Kidney (tissue), 14 donors: ENCODE data around the gene PSMD14. TPM values are rescaled to one million over a fixed set of nuclear protein-coding genes. Genes with fewer than 3 reads are reported as not detected.
A peak's percentile ranks its signal among the peaks of the same experiment; 100 is the strongest.

Experiments
- DNase-seq, 5 donors: peaks; one replicate each; pipeline ENCODE4 v3.0.0-alpha.2; 2013 to 2020
- FAIRE-seq: peaks from 2 replicates; lab custom pipeline; 2012; peaks lifted over from hg19 to GRCh38; lab: Jason Lieb, UNC
- H3K27ac ChIP-seq, 2 donors: one replicate each; pipeline ENCODE4 v1.7.0; 2013; ENCODE audit warnings: low read depth in 2 of 2, low read length in 2 of 2, inconsistent platforms in 1 of 2
- H3K27me3 ChIP-seq: one replicate; pipeline ENCODE4 v1.7.1; 2013; ENCODE audit warnings: low read length, inconsistent platforms; ENCODE audit not compliant: control insufficient read depth, insufficient read depth
- H3K36me3 ChIP-seq, 3 donors: one replicate each; pipeline versions ENCODE4 v1.7.0 to v1.7.1; 2013; ENCODE audit warnings: low read length in 3 of 3, control low read depth in 1 of 3, inconsistent platforms in 1 of 3; ENCODE audit not compliant: insufficient read depth in 3 of 3, control insufficient read depth in 2 of 3
- H3K4me1 ChIP-seq, 3 donors: one replicate each; pipeline versions ENCODE4 v1.7.0 to v1.7.1; 2013; ENCODE audit warnings: low read length in 3 of 3, inconsistent platforms in 1 of 3, low read depth in 1 of 3; ENCODE audit not compliant: control insufficient read depth in 2 of 3, insufficient read depth in 2 of 3
- H3K4me3 ChIP-seq, 3 donors: one replicate each; pipeline versions ENCODE4 v1.7.0 to v1.8.1; 2013; ENCODE audit warnings: low read length in 3 of 3, control low read depth in 1 of 3, inconsistent platforms in 1 of 3
- H3K9ac ChIP-seq, 3 donors: one replicate each; pipeline versions ENCODE4 v1.7.0 to v1.7.1; 2013; ENCODE audit warnings: low read length in 3 of 3, control low read depth in 1 of 3, inconsistent platforms in 1 of 3
- H3K9me3 ChIP-seq, 3 donors: one replicate each; pipeline versions ENCODE4 v1.7.0 to v1.7.1; 2013; ENCODE audit warnings: low read length in 3 of 3, control low read depth in 1 of 3, inconsistent platforms in 1 of 3; ENCODE audit not compliant: control insufficient read depth in 2 of 3, insufficient read depth in 1 of 3
- intact Hi-C: fragments of 100-400 bp; cut with DNase I; formaldehyde crosslinking; loops from one replicate; pipeline ENCODE4 v1.11.1; 2022
- polyA plus RNA-seq: library from polyadenylated mRNA; stranded (reverse); fragments of 350-450 nt; fragmentation: Illumina TruSeq; extraction: RNeasy Lipid Tissue Mini Kit (QIAGEN cat#74804); gene quantifications from one replicate; pipeline ENCODE4 v1.2.3, GENCODE V29; 2014; ENCODE audit warnings: low read depth, low replicate concordance; ENCODE audit not compliant: insufficient read depth
- total RNA-seq: library from RNA; stranded (reverse); fragmentation: NEBNext Ultra II Directional; extraction: Animal tissue kit (Norgen Biotek cat#: 25700); gene quantifications from one replicate; pipeline ENCODE4 v1.2.1, GENCODE V29; 2021
- TF ChIP-seq, protein P1 (sequence below): IDR thresholded peaks from 3 replicates; pipeline ENCODE4 v1.5.1; 2012; ENCODE audit warnings: mild to moderate bottlenecking, moderate library complexity, borderline replicate concordance; ENCODE audit not compliant: insufficient read depth; ENCODE audit errors: extremely low read depth
- donor health status: control.
- donor health status: control.
- donor health status: control.
- donor health status: control.
- donor health status: control.
- donor health status: DM: yes; HTN: yes; CAD: no.
- donor health status: Normal renal cell carcinoma (clear cell type).

PSMD14 gene
- total and polyA plus RNA-seq, 2 donors from 2014 or later: 41.0 to 55.8 TPM

DNA sequence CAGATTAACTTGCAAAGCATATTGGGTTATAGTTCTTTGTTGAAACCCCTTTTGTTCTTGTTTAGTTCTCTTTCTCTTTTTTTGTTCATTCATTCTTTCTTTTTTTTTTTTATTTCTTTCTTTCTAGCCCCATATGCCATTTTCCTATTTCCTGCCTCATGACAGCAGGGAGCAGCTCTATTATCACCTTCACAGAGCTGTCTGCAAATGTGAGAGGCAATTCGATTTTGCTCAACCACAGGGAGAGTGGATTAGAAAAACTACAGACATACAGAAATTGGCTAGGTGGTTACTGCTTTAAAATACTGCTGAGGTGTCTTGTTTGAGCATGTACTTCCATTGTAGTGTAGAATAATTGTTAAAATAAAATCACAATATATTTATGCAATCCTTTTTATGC is 63.6 kb downstream of the PSMD14 start:
- Histone ChIP-seq H3K36me3 (peaks cover 0 to 5% (median 0%) of the 10 kb centered on the region in 3 donors), H3K4me3 (no peak overlapping the region), H3K27me3 (no peaks in the 10 kb centered on the region), H3K9me3 (no peaks in the 10 kb centered on the region), H3K27ac (no peak overlapping the region), H3K4me1 (no peaks in the 10 kb centered on the region), H3K9ac (no peak overlapping the region)
- FAIRE-seq (no peak), DNase-seq (no peak)
- intact Hi-C loops: no loop called here
- TF ChIP-seq, protein P1, sequence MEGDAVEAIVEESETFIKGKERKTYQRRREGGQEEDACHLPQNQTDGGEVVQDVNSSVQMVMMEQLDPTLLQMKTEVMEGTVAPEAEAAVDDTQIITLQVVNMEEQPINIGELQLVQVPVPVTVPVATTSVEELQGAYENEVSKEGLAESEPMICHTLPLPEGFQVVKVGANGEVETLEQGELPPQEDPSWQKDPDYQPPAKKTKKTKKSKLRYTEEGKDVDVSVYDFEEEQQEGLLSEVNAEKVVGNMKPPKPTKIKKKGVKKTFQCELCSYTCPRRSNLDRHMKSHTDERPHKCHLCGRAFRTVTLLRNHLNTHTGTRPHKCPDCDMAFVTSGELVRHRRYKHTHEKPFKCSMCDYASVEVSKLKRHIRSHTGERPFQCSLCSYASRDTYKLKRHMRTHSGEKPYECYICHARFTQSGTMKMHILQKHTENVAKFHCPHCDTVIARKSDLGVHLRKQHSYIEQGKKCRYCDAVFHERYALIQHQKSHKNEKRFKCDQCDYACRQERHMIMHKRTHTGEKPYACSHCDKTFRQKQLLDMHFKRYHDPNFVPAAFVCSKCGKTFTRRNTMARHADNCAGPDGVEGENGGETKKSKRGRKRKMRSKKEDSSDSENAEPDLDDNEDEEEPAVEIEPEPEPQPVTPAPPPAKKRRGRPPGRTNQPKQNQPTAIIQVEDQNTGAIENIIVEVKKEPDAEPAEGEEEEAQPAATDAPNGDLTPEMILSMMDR: no peak

DNA sequence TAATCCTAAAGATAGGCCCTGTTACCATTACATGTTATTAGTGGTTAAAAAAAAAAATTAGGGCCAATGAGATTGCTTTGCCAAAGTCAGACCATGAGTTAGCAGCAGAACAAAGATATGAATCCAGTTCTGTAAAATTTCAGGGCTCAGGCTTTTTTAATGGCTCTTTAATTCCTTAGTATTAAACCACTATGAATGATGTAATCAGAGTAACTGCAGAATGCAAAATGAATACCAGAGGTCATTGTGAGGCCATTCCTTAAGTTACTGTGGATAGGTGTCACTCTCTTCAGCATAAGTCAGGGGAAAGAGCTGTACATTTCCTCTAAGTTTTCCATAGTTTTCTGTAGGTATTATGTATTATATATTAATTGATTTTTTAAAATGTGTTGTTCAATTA is 65.7 kb downstream of the PSMD14 start:
- FAIRE-seq: no peak
- no peak overlapping the region for H3K4me3 ChIP-seq
- H3K4me1 ChIP-seq: no peaks in the 10 kb centered on the region
- intact Hi-C loops: no loop called here
- no peaks in the 10 kb centered on the region for H3K27me3 ChIP-seq
- peak in 1 of 5 donors; percentile 2 for DNase-seq
- H3K36me3 ChIP-seq: peaks cover 0 to 5% (median 0%) of the 10 kb centered on the region in 3 donors
- H3K27ac ChIP-seq: no peak overlapping the region
- no peak overlapping the region for H3K9ac ChIP-seq
- TF ChIP-seq, protein P1: no peak
- no peaks in the 10 kb centered on the region for H3K9me3 ChIP-seq

DNA sequence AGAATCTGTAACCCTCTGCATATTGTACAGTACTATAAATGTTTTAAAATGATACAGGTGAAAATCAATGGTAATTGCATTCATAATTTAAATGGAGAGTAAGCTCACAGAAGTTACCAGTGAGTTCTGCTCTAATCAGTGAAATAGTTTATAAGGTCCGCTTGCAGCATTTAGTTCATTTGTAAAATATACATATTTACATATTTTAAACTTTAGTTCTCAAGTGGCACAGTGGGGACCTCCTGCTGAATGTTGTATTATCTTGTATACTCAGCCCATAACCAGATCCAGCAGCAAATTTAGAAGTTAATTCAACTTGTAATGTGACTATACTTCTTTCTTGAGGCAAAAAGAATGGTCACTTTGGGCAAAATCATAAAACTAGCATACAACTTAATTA is 66.2 kb downstream of the PSMD14 start:
- TF ChIP-seq, protein P1: no peak
- FAIRE-seq: no peak
- Histone ChIP-seq H3K9me3 (no peaks in the 10 kb centered on the region), H3K27ac (no peak overlapping the region), H3K36me3 (peaks cover 0 to 5% (median 0%) of the 10 kb centered on the region in 3 donors), H3K4me1 (no peaks in the 10 kb centered on the region), H3K9ac (no peak overlapping the region), H3K27me3 (no peaks in the 10 kb centered on the region), H3K4me3 (no peak overlapping the region)
- DNase-seq: no peak
- intact Hi-C loops: no loop called here

DNA sequence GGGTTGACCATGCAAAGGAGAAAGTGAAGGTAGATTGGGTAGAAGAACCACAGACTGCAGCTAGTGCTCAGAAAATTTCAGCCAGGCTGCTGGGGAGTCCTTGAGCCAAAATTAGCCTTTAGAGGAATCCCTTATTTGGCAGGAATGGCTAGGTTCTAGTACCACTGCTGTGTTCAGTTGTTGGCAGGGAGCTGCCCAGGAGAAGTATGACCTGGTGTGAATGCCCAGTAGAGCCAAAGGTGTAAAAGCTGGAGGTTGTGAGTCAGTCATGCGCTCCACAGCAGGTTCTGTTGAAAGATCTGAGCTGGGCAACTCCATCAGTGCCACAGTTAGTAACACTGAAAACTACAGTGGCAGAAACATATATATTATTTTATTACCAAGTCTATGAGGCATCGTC is 71.5 kb downstream of the PSMD14 start:
- intact Hi-C loops: no loop called here
- H3K27me3 ChIP-seq: no peaks in the 10 kb centered on the region
- TF ChIP-seq, protein P1: no peak
- DNase-seq (no peak), FAIRE-seq (no peak)
- no peaks in the 10 kb centered on the region for H3K36me3 ChIP-seq
- H3K27ac ChIP-seq: no peak overlapping the region
- no peaks in the 10 kb centered on the region for H3K4me1 ChIP-seq
- no peaks in the 10 kb centered on the region for H3K9me3 ChIP-seq
- H3K4me3 ChIP-seq: no peak overlapping the region
- H3K9ac ChIP-seq: no peak overlapping the region
